AG10803 (cell line): ENCODE results near the gene SPAG17.

Experiments used
- DNase-seq: peaks from one replicate; pipeline ENCODE4 v3.0.0; 2010; ENCODE audit warnings: low read depth
- H3K4me3 ChIP-seq: 2 replicates; pipeline ENCODE4 v1.5.1; 2011; ENCODE audit warnings: mild to moderate bottlenecking, low read length, control low read depth
- CTCF ChIP-seq: conservative IDR thresholded peaks from 2 replicates; pipeline ENCODE4 v1.5.1; 2011; ENCODE audit warnings: mild to moderate bottlenecking, low read length, control low read depth, inconsistent platforms

SPAG17 gene

GRCh38 chr1:118124064-118124463 lies 61.0 kb downstream of the SPAG17 start:
- no peak for TF ChIP-seq CTCF
- no peak overlapping the region for H3K4me3 ChIP-seq
- DNase-seq: no peak

- no peak overlapping the region for H3K4me3 ChIP-seq
- no peak for TF ChIP-seq CTCF
- no peak for DNase-seq
These were observed 61.8 kb downstream of the SPAG17 start for GRCh38 chr1:118123116-118123839.

- no peak for DNase-seq
- no peak for TF ChIP-seq CTCF
- no peak overlapping the region for H3K4me3 ChIP-seq
These were observed 62.6 kb downstream of the SPAG17 start for GRCh38 chr1:118122234-118123004.

- H3K4me3 ChIP-seq: no peak overlapping the region
- TF ChIP-seq CTCF: no peak
- DNase-seq: no peak
These were observed 66.1 kb downstream of the SPAG17 start for GRCh38 chr1:118118873-118119463.

- H3K4me3 ChIP-seq: no peak overlapping the region
- DNase-seq: no peak
- TF ChIP-seq CTCF: no peak
These were observed 66.6 kb downstream of the SPAG17 start for GRCh38 chr1:118118469-118118868.

GRCh38 chr1:118117521-118117920 lies 67.5 kb downstream of the SPAG17 start:
- DNase-seq: no peak
- no peak for TF ChIP-seq CTCF
- no peak overlapping the region for H3K4me3 ChIP-seq
